Breast epithelium (tissue), 4 donors: ENCODE data around the gene STRIT1. TPM values are rescaled to one million over a fixed set of nuclear protein-coding genes. Genes with fewer than 3 reads are reported as not detected.

ENCODE experiments used
- DNase-seq, 2 donors: peaks; one replicate each; pipeline ENCODE4 v3.0.0-alpha.2; 2019; ENCODE audit warnings: low spot score in 2 of 2
- H3K27ac ChIP-seq, 2 donors: fragments of 200-600 bp; sonication (generic) in 1 of 2; one replicate each; pipeline ENCODE4 v1.5.1; 2016 to 2019; ENCODE audit warnings: mild to moderate bottlenecking in 1 of 2
- H3K27me3 ChIP-seq, 2 donors: fragments of 200-600 bp; sonication (generic) in 1 of 2; one replicate each; pipeline versions ENCODE4 v1.5.1 to v1.6.0; 2017 to 2019; ENCODE audit warnings: control low read depth in 1 of 2, mild to moderate bottlenecking in 1 of 2
- H3K36me3 ChIP-seq: fragments of 200-600 bp; one replicate; pipeline ENCODE4 v1.5.1; 2019
- H3K4me1 ChIP-seq, 2 donors: fragments of 200-600 bp; sonication (generic); one replicate each; pipeline ENCODE4 v1.5.1; 2016 to 2019; ENCODE audit warnings: control low read depth in 1 of 2
- H3K4me3 ChIP-seq, 3 donors: fragments of 200-600 bp; sonication (generic); 1 replicate in 2 of 3; 2 replicates in 1 of 3; pipeline ENCODE4 v1.5.1; 2016 to 2019; ENCODE audit warnings: mild to moderate bottlenecking in 3 of 3, moderate library complexity in 2 of 3
- H3K9me3 ChIP-seq, 2 donors: fragments of 200-600 bp; sonication (generic) in 1 of 2; one replicate each; pipeline ENCODE4 v1.5.1; 2016 to 2019; ENCODE audit warnings: control low read depth in 1 of 2
- POLR2A ChIP-seq: fragments of 450-650 bp; IDR thresholded peaks from one replicate; pipeline ENCODE4 v1.6.1; 2016; ENCODE audit warnings: antibody characterized with exemption, mild to moderate bottlenecking, moderate library complexity
- POLR2AphosphoS5 ChIP-seq, 3 donors: sonication (generic); formaldehyde crosslinking; IDR thresholded peaks; one replicate each; pipeline ENCODE4 v1.6.1; 2017; ENCODE audit warnings: antibody characterized with exemption in 3 of 3
- intact Hi-C: fragments of 100-400 bp; cut with DNase I; formaldehyde crosslinking; loops from one replicate; pipeline ENCODE4 v1.15.1; 2023; ENCODE audit warnings: low total_unique reads
- total RNA-seq, 3 donors: library from RNA; depleted of rRNA; stranded (reverse); fragments of >200 nt; gene quantifications; one replicate each; pipeline ENCODE4 v1.1.0, GENCODE V29; 2016
- TF ChIP-seq, protein P1 (sequence below), 3 donors: fragments of 450-650 bp; IDR thresholded peaks; one replicate each; pipeline ENCODE4 v1.5.1; 2016 to 2017; ENCODE audit warnings: antibody characterized with exemption in 3 of 3, mild to moderate bottlenecking in 3 of 3, moderate library complexity in 3 of 3

Gene STRIT1
- total RNA-seq, 3 donors from 2014 or later = 0.32 TPM; not detected in 2

DNA sequence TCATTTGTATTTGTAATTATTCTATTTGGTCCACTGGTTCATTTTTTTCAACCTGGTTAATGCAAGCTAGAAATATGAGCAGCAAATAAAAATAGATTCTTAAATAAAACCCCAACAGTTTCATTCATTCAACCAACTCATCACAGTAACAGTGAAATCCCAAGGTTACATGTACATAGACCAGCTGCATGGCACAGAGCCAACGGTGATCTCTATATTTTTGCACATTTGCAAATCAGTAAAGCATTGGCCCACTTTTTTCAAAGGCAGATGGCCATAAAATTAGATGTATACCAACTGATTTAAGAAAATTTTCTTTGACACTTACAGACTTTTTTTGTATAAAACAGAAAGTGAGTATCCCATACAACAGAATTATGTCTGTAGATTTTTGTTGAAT is 49.3 kb downstream of the STRIT1 start:
- no peak overlapping the region for H3K27ac ChIP-seq
- H3K27me3 ChIP-seq = no peaks in the 10 kb centered on the region
- TF ChIP-seq, protein P1, sequence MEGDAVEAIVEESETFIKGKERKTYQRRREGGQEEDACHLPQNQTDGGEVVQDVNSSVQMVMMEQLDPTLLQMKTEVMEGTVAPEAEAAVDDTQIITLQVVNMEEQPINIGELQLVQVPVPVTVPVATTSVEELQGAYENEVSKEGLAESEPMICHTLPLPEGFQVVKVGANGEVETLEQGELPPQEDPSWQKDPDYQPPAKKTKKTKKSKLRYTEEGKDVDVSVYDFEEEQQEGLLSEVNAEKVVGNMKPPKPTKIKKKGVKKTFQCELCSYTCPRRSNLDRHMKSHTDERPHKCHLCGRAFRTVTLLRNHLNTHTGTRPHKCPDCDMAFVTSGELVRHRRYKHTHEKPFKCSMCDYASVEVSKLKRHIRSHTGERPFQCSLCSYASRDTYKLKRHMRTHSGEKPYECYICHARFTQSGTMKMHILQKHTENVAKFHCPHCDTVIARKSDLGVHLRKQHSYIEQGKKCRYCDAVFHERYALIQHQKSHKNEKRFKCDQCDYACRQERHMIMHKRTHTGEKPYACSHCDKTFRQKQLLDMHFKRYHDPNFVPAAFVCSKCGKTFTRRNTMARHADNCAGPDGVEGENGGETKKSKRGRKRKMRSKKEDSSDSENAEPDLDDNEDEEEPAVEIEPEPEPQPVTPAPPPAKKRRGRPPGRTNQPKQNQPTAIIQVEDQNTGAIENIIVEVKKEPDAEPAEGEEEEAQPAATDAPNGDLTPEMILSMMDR (IDR thresholded peaks at IDR 0.05) = no peak
- TF ChIP-seq POLR2A (no peak), POLR2AphosphoS5 (IDR thresholded peaks at IDR 0.05) (no peak)
- no peaks in the 10 kb centered on the region for H3K4me1 ChIP-seq
- H3K36me3 ChIP-seq = no peaks in the 10 kb centered on the region
- intact Hi-C loops = no loop called here
- H3K4me3 ChIP-seq = no peak overlapping the region
- DNase-seq = no peak
- H3K9me3 ChIP-seq = peaks cover 0 to 9% of the 10 kb centered on the region in 2 donors

DNA sequence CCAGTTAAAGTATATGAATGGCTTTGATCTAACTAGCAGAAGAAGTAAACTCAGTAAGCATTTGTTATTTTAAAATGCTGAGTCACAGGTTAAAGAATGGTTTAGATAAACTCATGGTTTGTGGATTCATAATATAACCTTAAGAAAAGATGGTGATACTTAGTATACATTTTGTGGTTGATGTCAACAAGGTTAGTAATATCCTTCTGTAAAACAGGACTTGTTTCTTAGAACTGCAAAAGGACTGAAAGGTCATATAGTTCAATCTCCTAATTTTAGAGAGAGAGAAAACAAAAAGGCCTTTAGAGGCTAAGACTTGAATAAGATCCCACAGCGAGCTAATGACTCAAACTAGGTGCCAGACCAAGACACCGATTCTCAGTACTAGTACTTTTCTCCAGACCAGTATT is 50.0 kb downstream of the STRIT1 start:
- TF ChIP-seq, protein P1 (IDR thresholded peaks at IDR 0.05) = no peak
- no peak for TF ChIP-seq POLR2AphosphoS5 (IDR thresholded peaks at IDR 0.05)
- no peak for TF ChIP-seq POLR2A
- intact Hi-C loops = no loop called here
- no peak overlapping the region for H3K4me3 ChIP-seq
- DNase-seq = no peak
- H3K36me3 ChIP-seq = no peaks in the 10 kb centered on the region
- H3K4me1 ChIP-seq = no peaks in the 10 kb centered on the region
- no peak overlapping the region for H3K27ac ChIP-seq
- peaks cover 0 to 2% of the 10 kb centered on the region in 2 donors for H3K9me3 ChIP-seq
- H3K27me3 ChIP-seq = no peaks in the 10 kb centered on the region

DNA sequence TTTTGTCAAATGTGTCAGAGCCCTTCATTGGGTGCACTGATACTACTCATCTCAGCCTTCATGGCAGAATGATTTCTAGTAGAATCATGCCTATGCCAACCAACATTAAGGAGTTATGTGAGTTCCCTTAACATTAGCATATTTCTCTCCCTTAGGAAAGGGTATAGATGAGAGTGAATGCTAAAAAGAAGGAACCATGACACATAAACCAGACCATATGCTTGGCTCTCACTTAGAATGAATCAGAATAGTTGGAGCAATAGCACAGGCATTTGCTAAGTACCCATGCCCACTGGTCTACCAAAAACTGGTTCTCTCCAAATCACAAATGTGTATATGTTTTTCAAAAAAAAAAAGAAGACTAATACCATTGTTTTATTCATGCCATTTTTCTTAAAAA is 51.1 kb downstream of the STRIT1 start:
- no peak for DNase-seq
- Histone ChIP-seq H3K4me3 (no peak overlapping the region), H3K4me1 (no peaks in the 10 kb centered on the region), H3K27ac (no peak overlapping the region), H3K36me3 (no peaks in the 10 kb centered on the region), H3K27me3 (no peaks in the 10 kb centered on the region), H3K9me3 (no peaks in the 10 kb centered on the region)
- intact Hi-C loops = no loop called here
- TF ChIP-seq POLR2A = no peak
- no peak for TF ChIP-seq POLR2AphosphoS5 (IDR thresholded peaks at IDR 0.05)
- TF ChIP-seq, protein P1 (IDR thresholded peaks at IDR 0.05) = no peak

DNA sequence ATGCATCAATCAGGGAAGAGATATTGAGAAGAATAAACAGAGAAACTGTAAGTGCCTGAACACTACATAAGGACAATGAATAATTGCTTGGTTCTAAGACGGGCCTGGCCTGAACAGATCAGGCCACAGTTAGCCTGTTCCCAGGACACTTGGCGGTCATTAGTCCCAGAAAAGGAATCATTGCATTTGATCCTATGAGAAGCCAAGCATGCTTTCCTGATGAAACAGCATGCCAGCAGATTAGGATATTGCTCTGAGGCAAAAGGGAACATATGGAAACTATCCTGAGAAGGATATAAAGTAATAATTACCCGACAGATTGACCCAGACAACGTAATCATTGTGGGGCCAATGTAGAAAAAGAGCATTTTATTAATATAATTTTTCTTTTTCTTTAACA is 51.9 kb downstream of the STRIT1 start:
- Histone ChIP-seq H3K4me1 (no peaks in the 10 kb centered on the region), H3K27me3 (no peaks in the 10 kb centered on the region), H3K36me3 (no peaks in the 10 kb centered on the region), H3K4me3 (no peak overlapping the region), H3K27ac (no peak overlapping the region), H3K9me3 (no peaks in the 10 kb centered on the region)
- DNase-seq = no peak
- TF ChIP-seq, protein P1 (IDR thresholded peaks at IDR 0.05) = no peak
- TF ChIP-seq POLR2A (no peak), POLR2AphosphoS5 (IDR thresholded peaks at IDR 0.05) (no peak)
- intact Hi-C loops = no loop called here

Other genes starting within 250 kb of the STRIT1 start
- 100 to 1,000 TPM; 114 to 155 (median 119) TPM for gene MME, start 213.4 kb downstream of the STRIT1 start, total RNA-seq